GM12892 (cell line): ENCODE results near the gene METTL24.

Source experiments
- DNase-seq: peaks from one replicate; pipeline ENCODE4 v3.0.0; 2011; ENCODE audit not compliant: insufficient read length
- FAIRE-seq: peaks from 2 replicates; lab custom pipeline; 2011; peaks lifted over from hg19 to GRCh38; lab: Jason Lieb, UNC
- POLR2A ChIP-seq: IDR thresholded peaks from 2 replicates; pipeline ENCODE4 v1.6.1; 2011; ENCODE audit warnings: low read depth, low read length, control low read depth
- POLR2AphosphoS5 ChIP-seq: IDR thresholded peaks from 2 replicates; pipeline ENCODE4 v1.6.1; 2011; ENCODE audit warnings: low read depth, low read length, control low read depth
- TAF1 ChIP-seq: IDR thresholded peaks from 2 replicates; pipeline ENCODE4 v1.6.1; 2011; ENCODE audit warnings: low read depth, mild to moderate bottlenecking, control low read depth, low read length, borderline replicate concordance

The METTL24 gene

GRCh38 chr6:110331816-110332215 is 26.3 kb downstream of the METTL24 start:
- DNase-seq (no peak), FAIRE-seq (no peak)
- TF ChIP-seq POLR2A, result no peak
- TF ChIP-seq TAF1, result no peak
- no peak for TF ChIP-seq POLR2AphosphoS5

- no peak for DNase-seq
- no peak for FAIRE-seq
- no peak for TF ChIP-seq TAF1
These were observed 26.8 kb downstream of the METTL24 start for GRCh38 chr6:110331390-110331789.

DNA sequence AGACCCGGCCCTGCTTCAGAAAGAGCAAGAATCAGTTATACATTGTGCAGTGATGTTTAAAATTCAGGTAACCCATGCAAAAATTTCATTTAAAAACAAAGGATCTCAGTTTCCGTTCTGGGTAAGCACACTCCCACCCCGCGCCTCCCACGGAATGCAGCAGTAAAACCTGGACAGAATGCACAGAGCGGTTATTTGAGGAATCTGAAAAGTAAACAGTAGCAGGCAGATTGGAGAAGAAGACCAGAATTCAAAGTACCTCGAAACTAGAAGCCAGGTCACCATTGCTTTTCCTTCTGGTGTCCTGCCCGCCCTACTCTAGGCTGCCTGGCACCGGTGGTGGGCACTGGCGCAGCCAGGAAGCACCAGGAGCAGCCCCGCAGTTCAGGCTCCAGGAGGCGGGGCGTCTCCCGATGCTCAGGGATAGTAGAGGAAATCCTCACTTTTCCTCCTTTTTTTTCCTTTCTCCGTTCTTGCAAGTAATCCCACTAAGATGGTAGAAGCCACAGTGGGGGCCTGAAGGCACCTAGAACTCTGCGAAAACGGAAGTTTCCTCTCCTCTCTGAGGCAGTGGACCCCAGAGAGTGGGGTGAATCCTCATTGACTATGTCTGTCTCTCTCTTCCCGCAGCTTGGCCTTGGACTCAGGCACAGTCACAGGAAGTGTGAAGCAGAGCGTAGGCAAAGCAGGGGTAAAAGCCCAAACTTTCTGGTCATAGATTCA is 28.3 kb downstream of the METTL24 start:
- DNase-seq (no peak), FAIRE-seq (no peak)

GRCh38 chr6:110329348-110329713 is 28.8 kb downstream of the METTL24 start:
- FAIRE-seq, result no peak
- TF ChIP-seq TAF1 (no peak), POLR2A (no peak), POLR2AphosphoS5 (no peak)
- DNase-seq, result no peak

More for the DNA sequence above, 28.3 kb downstream of the METTL24 start:
- TF ChIP-seq TAF1 (no peak), POLR2A (no peak), POLR2AphosphoS5 (no peak)

DNA sequence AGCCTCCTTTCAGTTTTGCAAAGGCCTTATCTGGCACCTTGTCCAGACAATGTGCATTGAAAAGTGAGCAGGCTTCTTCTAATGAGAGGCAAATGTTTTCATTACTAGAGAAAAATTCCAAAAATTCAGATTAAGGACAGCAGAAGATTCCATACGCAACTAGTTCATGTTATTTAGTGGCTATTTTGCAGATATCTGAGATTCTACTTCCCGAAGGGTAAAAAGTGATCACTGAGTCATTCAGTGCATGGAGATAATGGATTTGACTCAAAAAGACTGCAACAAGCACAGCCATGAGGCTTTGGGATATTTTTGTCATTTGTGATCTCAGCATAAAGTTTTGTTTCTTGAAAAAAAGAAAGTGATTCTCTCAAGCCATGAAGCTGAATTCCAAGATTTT is 29.9 kb downstream of the METTL24 start:
- no peak for TF ChIP-seq POLR2A
- no peak for TF ChIP-seq TAF1
- TF ChIP-seq POLR2AphosphoS5, result no peak
- FAIRE-seq (no peak), DNase-seq (no peak)

DNA sequence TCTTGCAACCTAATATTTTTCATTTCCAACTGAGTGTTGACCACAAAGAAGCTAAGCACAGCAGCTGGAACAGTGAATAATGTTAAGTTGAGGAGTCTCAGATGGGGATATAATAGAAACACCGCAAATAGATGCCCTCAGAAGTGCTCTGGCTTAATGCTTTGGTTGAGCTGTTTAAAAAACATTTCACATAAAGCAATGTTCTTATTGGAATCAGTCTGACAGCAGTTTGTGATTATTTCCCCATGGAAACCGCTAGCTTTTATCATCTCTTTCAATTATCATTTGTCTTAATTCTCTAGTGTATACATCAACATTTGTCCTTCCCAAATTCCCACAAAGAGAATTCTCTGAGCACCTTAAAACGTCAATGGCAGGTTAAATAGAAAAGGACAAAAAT is 30.8 kb downstream of the METTL24 start:
- TF ChIP-seq POLR2AphosphoS5, result no peak
- no peak for TF ChIP-seq TAF1
- TF ChIP-seq POLR2A, result no peak
- DNase-seq (no peak), FAIRE-seq (no peak)

GRCh38 chr6:110326609-110327008 is 31.5 kb downstream of the METTL24 start:
- TF ChIP-seq POLR2A (no peak), TAF1 (no peak), POLR2AphosphoS5 (no peak)
- no peak for DNase-seq
- FAIRE-seq, result no peak

GRCh38 chr6:110326057-110326456 is 32.1 kb downstream of the METTL24 start:
- DNase-seq, result no peak
- no peak for FAIRE-seq
- TF ChIP-seq TAF1 (no peak), POLR2AphosphoS5 (no peak), POLR2A (no peak)

DNA sequence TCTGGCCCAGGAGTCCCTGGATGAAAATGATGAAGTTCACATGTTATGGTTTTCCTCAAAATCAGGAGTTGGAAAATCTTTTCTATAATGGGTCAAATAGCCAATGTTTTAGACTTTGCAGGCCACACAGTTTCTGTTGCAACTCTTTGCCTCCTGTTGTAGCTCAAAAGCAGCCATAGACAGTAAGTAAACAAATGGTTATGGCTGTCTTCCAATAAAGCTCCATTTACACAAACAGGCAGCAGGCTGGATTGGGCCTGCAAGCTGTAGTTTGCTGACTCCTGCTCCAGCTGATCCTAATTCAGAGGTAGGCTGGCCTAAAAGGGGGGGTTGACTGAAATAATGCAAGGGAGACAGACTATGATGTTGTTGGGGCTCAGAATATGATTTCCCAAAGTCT is 33.0 kb downstream of the METTL24 start:
- no peak for DNase-seq
- no peak for TF ChIP-seq POLR2AphosphoS5
- no peak for TF ChIP-seq POLR2A
- no peak for TF ChIP-seq TAF1
- no peak for FAIRE-seq

DNA sequence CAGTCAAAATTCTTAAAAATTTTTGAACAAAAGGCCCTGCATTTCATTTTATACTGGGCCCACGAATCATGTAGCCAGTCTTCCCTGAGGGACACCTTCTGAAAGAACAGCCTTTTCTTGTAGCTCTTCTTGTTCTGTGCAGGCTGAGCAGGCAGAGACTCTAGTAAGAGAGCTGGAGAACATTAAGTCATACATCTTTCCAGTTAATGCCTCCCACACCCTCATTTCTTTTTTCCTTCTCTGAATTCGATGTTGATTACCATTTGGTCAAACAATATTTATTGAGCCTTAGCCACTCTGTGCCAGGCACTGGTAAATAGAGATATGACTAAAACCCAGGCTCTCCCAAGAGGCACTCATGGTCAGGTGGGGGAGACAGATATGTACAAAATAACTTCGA is 33.6 kb downstream of the METTL24 start:
- no peak for FAIRE-seq
- TF ChIP-seq POLR2AphosphoS5, result no peak
- no peak for TF ChIP-seq TAF1
- no peak for TF ChIP-seq POLR2A

GRCh38 chr6:110323258-110323657 is 34.9 kb downstream of the METTL24 start:
- TF ChIP-seq POLR2AphosphoS5 (no peak), TAF1 (no peak), POLR2A (no peak)
- FAIRE-seq, result no peak
- DNase-seq, result no peak

More for the DNA sequence above, 33.6 kb downstream of the METTL24 start:
- DNase-seq, result no peak

GRCh38 chr6:110322874-110323242 is 35.3 kb downstream of the METTL24 start:
- no peak for TF ChIP-seq POLR2AphosphoS5
- TF ChIP-seq POLR2A, result no peak
- TF ChIP-seq TAF1, result no peak
- FAIRE-seq (no peak), DNase-seq (no peak)

GRCh38 chr6:110322151-110322873 is 35.8 kb downstream of the METTL24 start:
- TF ChIP-seq POLR2A (no peak), TAF1 (no peak)
- DNase-seq, result no peak

GRCh38 chr6:110320307-110320706 is 37.8 kb downstream of the METTL24 start:
- DNase-seq (no peak), FAIRE-seq (no peak)
- no peak for TF ChIP-seq TAF1
- no peak for TF ChIP-seq POLR2A
- TF ChIP-seq POLR2AphosphoS5, result no peak

More at GRCh38 chr6:110322151-110322873, 35.8 kb downstream of the METTL24 start:
- no peak for FAIRE-seq
